ENCODE results near the gene NAV2. TPM values are rescaled to one million over a fixed set of nuclear protein-coding genes. Genes with fewer than 3 reads are reported as not detected.

The NAV2 gene
- total RNA-seq, 1 experiment from 2014 or later: 1.8 TPM

- DNase-seq (ENCODE audit: low read depth): no peak
Measured at GRCh38 chr11:19834771-19835170, 122.1 kb downstream of the NAV2 start.

GRCh38 chr11:19836666-19837065 is 124.0 kb downstream of the NAV2 start:
- no peak for DNase-seq (ENCODE audit: low read depth)

GRCh38 chr11:19838994-19839768 is 126.5 kb downstream of the NAV2 start:
- no peak for DNase-seq (ENCODE audit: low read depth)

DNA sequence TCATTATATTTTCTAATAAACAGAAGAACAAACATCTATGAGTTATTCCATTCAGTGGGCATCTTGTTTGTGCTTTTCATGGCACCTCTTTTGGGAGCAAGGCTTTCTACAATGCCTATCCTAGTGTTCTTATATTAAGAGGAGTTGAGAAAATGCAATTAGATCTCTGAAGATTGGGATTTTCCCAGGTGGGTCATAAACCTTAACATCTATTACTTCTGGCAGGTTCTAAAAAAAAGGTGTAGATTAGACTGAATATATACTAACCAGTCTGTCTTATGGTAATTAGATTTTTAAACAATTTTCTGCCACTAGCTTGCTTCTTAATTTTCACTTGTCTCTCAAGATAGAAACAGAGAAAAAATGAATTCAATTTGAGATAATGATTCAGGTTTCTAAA is 128.3 kb downstream of the NAV2 start:
- DNase-seq (ENCODE audit: low read depth): no peak

- DNase-seq (ENCODE audit: low read depth): no peak
Measured at GRCh38 chr11:19842505-19842904, 129.9 kb downstream of the NAV2 start.

DNA sequence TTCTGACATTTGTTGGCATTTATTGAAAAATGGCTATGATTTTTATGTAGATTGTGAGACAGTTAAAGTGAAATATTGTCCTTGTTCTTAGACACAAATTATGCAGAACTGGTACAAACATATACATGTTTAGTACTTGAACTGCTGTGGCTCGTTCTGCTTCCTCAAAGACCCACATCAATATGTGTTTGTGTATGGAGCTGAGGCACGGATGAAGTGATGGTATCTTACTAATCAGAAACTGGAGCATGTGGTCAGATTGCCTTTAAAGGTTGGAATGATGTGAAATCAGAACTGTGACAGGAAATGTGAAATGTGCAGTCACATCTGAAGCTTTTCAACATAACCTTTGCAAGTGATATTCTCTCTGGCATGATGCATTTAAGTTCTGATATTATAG is 130.4 kb downstream of the NAV2 start:
- DNase-seq (ENCODE audit: low read depth): no peak

DNA sequence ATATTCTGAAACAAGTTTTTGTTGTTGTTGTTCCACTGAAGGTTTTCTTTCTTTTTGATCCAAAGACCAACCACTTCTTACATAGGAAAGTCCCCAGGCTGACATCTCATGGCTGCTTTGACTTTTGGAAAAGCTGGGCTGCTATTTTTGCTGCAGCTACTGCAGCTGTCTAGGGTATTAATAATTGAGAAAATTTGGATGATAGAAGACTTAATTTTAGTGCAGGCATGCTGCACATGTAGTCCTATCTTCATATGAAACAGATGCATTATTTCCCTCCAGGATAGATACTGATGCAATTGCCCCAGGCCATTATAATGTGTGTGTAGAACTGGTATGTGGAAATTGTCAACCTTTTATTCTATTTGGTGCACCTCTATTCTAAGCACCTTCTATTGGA is 131.4 kb downstream of the NAV2 start:
- DNase-seq (ENCODE audit: low read depth): no peak

DNA sequence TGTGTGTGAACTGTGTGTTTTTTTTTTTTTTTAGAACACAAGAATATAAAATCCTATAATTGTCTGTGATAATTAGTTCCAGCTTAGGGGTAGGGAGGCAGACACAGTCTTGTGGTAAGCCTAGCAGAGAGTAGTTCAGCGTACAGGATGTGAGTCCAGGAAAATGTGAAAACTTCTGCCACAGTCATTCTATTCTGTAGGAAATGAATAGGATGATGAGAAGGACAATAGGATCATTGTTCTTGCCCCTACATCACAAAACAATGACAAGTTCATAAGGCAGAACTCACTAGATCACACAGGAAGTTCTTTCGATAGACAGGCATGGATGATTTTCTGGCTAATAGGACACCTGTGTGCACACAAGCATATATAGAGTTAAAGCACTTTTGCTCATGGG is 132.2 kb downstream of the NAV2 start:
- no peak for DNase-seq (ENCODE audit: low read depth)

DNA sequence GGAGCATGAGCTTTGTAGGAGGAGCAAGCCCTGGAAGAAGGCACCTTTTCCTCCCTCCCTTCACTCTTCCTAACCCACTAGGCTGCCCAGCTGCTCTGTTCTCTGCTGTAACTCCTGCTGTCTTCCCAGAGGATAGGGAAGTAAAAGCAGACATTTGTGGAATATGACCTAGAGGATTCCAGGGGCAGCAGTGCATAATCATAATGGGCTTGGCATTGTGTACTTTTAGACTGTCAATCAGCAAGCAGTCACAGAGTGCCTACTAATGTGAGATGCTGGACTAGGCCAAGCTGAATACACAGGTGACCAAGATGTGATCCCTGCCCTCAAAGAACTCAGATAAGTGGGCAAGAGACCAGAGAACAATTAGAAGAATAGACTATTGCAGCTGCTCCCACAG is 133.0 kb downstream of the NAV2 start:
- DNase-seq (ENCODE audit: low read depth): no peak

GRCh38 chr11:19846654-19847305 is 134.1 kb downstream of the NAV2 start:
- no peak for DNase-seq (ENCODE audit: low read depth)

DNA sequence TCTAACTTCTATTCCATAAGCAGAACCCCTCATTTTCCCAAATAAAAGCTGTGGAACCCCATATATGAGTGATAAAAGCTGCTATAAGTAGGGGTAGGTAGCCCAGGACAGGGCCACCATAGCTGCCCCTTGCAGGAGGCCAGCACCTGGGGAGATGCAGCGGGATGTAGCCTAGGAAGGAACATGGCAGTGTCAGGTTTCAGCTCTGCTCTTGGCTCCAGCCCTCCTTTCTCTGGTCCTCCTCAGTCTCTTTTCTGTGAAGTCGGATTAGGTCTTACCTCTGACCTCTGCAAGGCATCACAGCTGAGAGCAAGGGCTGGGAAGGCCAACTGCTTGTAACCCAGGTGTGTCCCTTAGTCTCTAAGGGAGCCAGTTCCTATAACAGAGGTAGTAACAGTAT is 135.6 kb downstream of the NAV2 start:
- no peak for DNase-seq (ENCODE audit: low read depth)

DNA sequence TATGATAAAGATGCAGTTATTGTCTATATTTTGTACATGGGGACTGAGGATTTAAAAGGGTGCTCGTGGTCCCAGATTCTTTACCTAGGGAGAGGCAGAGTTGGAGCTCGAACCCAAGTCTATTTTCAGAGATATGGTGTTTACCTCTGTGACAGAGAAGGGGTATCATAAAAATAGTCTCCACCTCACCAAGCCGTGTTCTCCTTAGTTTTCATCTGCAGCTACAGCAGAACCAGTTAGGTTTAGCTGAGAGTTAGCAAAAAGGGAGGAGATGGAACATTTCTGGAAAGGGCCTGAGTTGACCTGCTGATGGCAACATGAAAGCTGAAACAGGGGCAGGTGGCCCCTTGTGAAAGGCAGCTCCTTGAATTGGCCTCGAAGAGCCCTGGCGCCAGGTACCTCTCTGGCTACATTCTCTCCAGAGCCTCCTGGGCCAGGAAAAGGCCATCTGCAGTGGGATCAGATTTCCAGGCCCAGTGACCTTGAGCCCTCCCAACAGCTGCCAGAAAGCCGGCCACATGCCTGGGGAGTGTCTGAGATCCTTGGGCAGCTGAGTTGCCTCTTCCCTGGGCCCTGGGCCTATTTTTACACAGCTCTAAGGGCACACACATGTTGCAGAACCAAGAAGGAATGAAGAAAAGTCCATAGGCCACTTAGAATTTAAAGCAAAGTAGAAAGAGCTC is 136.6 kb downstream of the NAV2 start:
- no peak for DNase-seq (ENCODE audit: low read depth)

DNA sequence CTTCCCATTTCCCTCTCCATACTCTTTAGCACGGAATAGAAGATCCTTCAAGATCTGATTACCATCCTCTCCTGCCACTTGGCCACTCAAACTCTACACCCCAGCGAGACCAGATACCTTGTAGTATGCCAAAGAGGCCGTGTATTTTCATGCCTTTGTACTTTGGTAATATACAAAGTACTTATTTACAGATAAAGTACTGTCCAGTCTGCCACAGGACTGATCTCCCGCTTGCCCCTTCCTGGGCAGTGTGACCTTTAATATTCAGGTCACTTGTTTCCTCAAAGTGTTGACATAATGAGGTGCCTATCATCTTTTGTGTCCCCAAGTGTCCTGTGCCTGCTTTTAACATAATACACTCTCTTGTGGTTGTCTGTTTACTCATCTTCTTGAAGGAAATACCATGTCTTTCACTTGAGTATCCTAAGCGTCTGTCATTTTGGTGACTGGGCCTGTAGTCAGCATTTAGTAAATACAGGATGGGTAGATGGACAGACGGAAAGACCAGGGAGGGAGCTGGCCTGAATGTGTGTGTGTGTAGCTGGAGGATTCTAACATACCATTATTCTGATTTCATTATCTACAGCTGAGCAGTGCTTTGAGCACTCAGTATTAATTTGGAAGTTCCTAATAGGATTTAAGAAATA is 137.4 kb downstream of the NAV2 start:
- DNase-seq (ENCODE audit: low read depth): no peak

- no peak for DNase-seq (ENCODE audit: low read depth)
Measured at GRCh38 chr11:19852288-19852687, 139.7 kb downstream of the NAV2 start.

DNA sequence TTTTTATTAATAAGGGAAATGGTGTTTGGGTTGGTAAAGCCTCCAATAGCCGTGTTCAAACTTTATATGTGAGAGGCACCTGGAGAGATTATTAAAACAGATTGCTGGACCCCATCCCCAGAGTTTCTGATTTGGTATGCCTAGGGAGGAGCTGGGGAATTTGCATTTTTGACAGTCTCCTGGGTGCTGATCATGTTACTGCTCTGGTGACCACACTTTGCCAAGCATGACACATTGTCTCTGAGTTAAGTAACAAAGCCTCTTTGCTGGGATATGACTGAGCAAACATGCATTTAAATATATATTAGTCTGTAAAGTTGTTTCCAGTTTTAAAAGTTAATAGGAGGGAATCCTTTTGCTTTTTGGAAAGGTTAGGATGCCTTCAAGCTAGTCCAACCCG is 140.4 kb downstream of the NAV2 start:
- peak; percentile 9 for DNase-seq (ENCODE audit: low read depth)

DNA sequence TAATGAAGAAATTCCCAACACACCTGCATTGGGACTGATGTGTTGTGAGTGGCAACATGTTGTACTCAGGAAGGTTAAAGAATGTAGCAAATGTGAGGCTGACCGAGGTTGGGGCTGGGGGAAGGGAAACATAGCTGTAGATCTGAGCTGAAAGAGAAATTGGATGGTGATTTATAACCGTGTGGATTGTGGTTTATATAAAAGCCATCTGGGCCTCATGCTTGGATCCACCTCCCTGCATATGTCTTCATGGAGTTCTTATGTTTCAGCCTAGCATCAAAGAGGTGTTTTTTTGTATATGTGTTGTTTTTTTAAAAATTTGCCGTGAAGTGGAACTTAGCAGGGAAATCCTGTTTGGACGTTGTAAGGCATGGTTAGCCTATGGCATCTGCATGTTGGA is 141.3 kb downstream of the NAV2 start:
- no peak for DNase-seq (ENCODE audit: low read depth)

- DNase-seq (ENCODE audit: low read depth): no peak
Measured at GRCh38 chr11:19861171-19861570, 148.5 kb downstream of the NAV2 start.

DNA sequence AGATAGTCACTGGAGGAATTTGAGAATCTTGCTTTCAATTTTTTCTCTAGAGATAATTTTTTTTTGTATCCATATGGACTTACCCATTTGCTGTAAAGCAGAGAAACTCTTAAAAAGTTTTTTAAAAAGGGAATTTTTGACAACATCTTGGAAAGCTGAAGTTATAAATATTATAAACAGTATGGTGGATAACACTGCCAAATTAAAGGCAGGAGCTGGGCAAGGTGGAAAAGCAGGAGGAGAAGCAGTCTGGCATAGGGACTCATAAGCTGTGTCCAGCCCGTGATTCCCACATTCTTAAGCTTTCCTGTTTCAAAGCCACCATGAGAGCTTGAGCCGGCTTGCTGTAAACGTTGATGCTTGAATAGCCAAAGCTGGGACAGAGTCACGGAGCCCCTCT is 149.5 kb downstream of the NAV2 start:
- DNase-seq (ENCODE audit: low read depth): no peak

- no peak for DNase-seq (ENCODE audit: low read depth)
Measured at GRCh38 chr11:19864141-19865140, 151.8 kb downstream of the NAV2 start.

GRCh38 chr11:19866037-19866436 is 153.4 kb downstream of the NAV2 start:
- no peak for DNase-seq (ENCODE audit: low read depth)

GRCh38 chr11:19866521-19866920 is 153.9 kb downstream of the NAV2 start:
- no peak for DNase-seq (ENCODE audit: low read depth)

Data from Daoy (cell line).